NCI-H1417 (cell line): Measurements from ENCODE around the gene APBA2.
"Not testable (repeated sequence)": the region's sequence is repeated elsewhere in the genome, so short reads cannot be mapped to it uniquely, and the experiment has no call there.

Experiments
- DNase-seq, 3 experiments: peaks; one replicate each; lab custom pipeline; 2025; lab: John Stamatoyannopoulos, UW

Gene APBA2

GRCh38 chr15:29162411-29162810 is 276.6 kb downstream of the APBA2 start:
- DNase-seq, result no peak

- DNase-seq, result not testable (repeated sequence)
Measured at GRCh38 chr15:29167122-29167521, 281.3 kb downstream of the APBA2 start.
